Activated naive CD4-positive, alpha-beta T cell treated with anti-CD3 and anti-CD28 coated beads, Interleukin-2, amount 10 ng/mL, durations not matched to agents 7 days and 5 days (primary cell): Measurements from ENCODE around the gene USH2A.

ENCODE experiments used
- CTCF ChIA-PET: fragments of 350-600 bp; sonication (Branson Sonifier 250); formaldehyde crosslinking; loops from one replicate; lab custom pipeline; 2021; ENCODE audit warnings: antibody characterized with exemption; lab: Charles Lee
- DNase-seq: peaks from one replicate; pipeline ENCODE4 v3.0.0-alpha.2; 2020
- H3K27ac Mint-ChIP-seq: one replicate; pipeline ENCODE4 v1.8.0; 2021; ENCODE audit warnings: mild to moderate bottlenecking, moderate library complexity, mixed read lengths
- H3K27me3 Mint-ChIP-seq: one replicate; pipeline ENCODE4 v1.8.0; 2021; ENCODE audit warnings: mild to moderate bottlenecking, mixed read lengths
- H3K36me3 Mint-ChIP-seq: one replicate; pipeline ENCODE4 v1.8.0; 2021; ENCODE audit warnings: mixed read lengths
- H3K4me1 Mint-ChIP-seq: one replicate; pipeline ENCODE4 v1.8.0; 2021; ENCODE audit warnings: mixed read lengths
- H3K4me3 Mint-ChIP-seq: one replicate; pipeline ENCODE4 v1.8.0; 2021; ENCODE audit warnings: mild to moderate bottlenecking, moderate library complexity, mixed read lengths
- H3K9me3 Mint-ChIP-seq: one replicate; pipeline ENCODE4 v1.8.0; 2021; ENCODE audit warnings: mixed read lengths

Gene USH2A

GRCh38 chr1:215679231-215679630 is 744.0 kb downstream of the USH2A start:
- H3K27me3 Mint-ChIP-seq = no peaks in the 10 kb centered on the region
- H3K9me3 Mint-ChIP-seq = no peaks in the 10 kb centered on the region
- H3K4me1 Mint-ChIP-seq = no peaks in the 10 kb centered on the region
- H3K27ac Mint-ChIP-seq = no peak overlapping the region
- DNase-seq = no peak
- H3K36me3 Mint-ChIP-seq = no peaks in the 10 kb centered on the region
- CTCF ChIA-PET = no interaction called here
- no peak overlapping the region for H3K4me3 Mint-ChIP-seq

GRCh38 chr1:215677112-215677511 is 746.1 kb downstream of the USH2A start:
- H3K36me3 Mint-ChIP-seq = no peaks in the 10 kb centered on the region
- DNase-seq = no peak
- H3K27ac Mint-ChIP-seq = no peak overlapping the region
- no peaks in the 10 kb centered on the region for H3K27me3 Mint-ChIP-seq
- H3K4me1 Mint-ChIP-seq = no peaks in the 10 kb centered on the region
- no peaks in the 10 kb centered on the region for H3K9me3 Mint-ChIP-seq
- CTCF ChIA-PET = no interaction called here
- H3K4me3 Mint-ChIP-seq = no peak overlapping the region

- CTCF ChIA-PET = no interaction called here
- H3K9me3 Mint-ChIP-seq = no peaks in the 10 kb centered on the region
- no peak overlapping the region for H3K4me3 Mint-ChIP-seq
- DNase-seq = no peak
- no peak overlapping the region for H3K27ac Mint-ChIP-seq
- no peaks in the 10 kb centered on the region for H3K27me3 Mint-ChIP-seq
- no peaks in the 10 kb centered on the region for H3K4me1 Mint-ChIP-seq
- H3K36me3 Mint-ChIP-seq = no peaks in the 10 kb centered on the region
Observed at GRCh38 chr1:215673943-215674342, 749.3 kb downstream of the USH2A start.

- Mint-ChIP-seq H3K27me3 (no peaks in the 10 kb centered on the region), H3K36me3 (no peaks in the 10 kb centered on the region), H3K27ac (no peak overlapping the region), H3K9me3 (no peaks in the 10 kb centered on the region), H3K4me1 (no peaks in the 10 kb centered on the region), H3K4me3 (no peak overlapping the region)
- CTCF ChIA-PET = no interaction called here
- no peak for DNase-seq
Observed at GRCh38 chr1:215672482-215672881, 750.8 kb downstream of the USH2A start.

- H3K4me3 Mint-ChIP-seq = no peak overlapping the region
- CTCF ChIA-PET = no interaction called here
- no peaks in the 10 kb centered on the region for H3K4me1 Mint-ChIP-seq
- H3K27ac Mint-ChIP-seq = no peak overlapping the region
- DNase-seq = no peak
- H3K27me3 Mint-ChIP-seq = no peaks in the 10 kb centered on the region
- H3K9me3 Mint-ChIP-seq = no peaks in the 10 kb centered on the region
- no peaks in the 10 kb centered on the region for H3K36me3 Mint-ChIP-seq
Observed at GRCh38 chr1:215669806-215670491, 753.3 kb downstream of the USH2A start.

GRCh38 chr1:215667761-215668160 is 755.5 kb downstream of the USH2A start:
- DNase-seq = no peak
- Mint-ChIP-seq H3K36me3 (no peaks in the 10 kb centered on the region), H3K9me3 (no peaks in the 10 kb centered on the region), H3K4me1 (no peaks in the 10 kb centered on the region), H3K27ac (no peak overlapping the region), H3K4me3 (no peak overlapping the region), H3K27me3 (no peaks in the 10 kb centered on the region)
- CTCF ChIA-PET = no interaction called here

GRCh38 chr1:215665215-215665614 is 758.0 kb downstream of the USH2A start:
- no peaks in the 10 kb centered on the region for H3K9me3 Mint-ChIP-seq
- H3K4me1 Mint-ChIP-seq = no peaks in the 10 kb centered on the region
- no peaks in the 10 kb centered on the region for H3K27me3 Mint-ChIP-seq
- no peak overlapping the region for H3K27ac Mint-ChIP-seq
- H3K36me3 Mint-ChIP-seq = no peaks in the 10 kb centered on the region
- CTCF ChIA-PET = no interaction called here
- no peak for DNase-seq
- no peak overlapping the region for H3K4me3 Mint-ChIP-seq

GRCh38 chr1:215661033-215661432 is 762.2 kb downstream of the USH2A start:
- H3K27me3 Mint-ChIP-seq = no peaks in the 10 kb centered on the region
- H3K36me3 Mint-ChIP-seq = no peaks in the 10 kb centered on the region
- CTCF ChIA-PET = no interaction called here
- DNase-seq = no peak
- no peaks in the 10 kb centered on the region for H3K9me3 Mint-ChIP-seq
- no peak overlapping the region for H3K27ac Mint-ChIP-seq
- H3K4me3 Mint-ChIP-seq = no peak overlapping the region
- no peaks in the 10 kb centered on the region for H3K4me1 Mint-ChIP-seq

- no peak overlapping the region for H3K4me3 Mint-ChIP-seq
- DNase-seq = no peak
- H3K27me3 Mint-ChIP-seq = no peaks in the 10 kb centered on the region
- CTCF ChIA-PET = interaction anchor here (0.5 kb wide), 1 partner anchor 10 kb away, joined by 3 read pairs; no protein-coding TSS in a partner anchor
- no peaks in the 10 kb centered on the region for H3K9me3 Mint-ChIP-seq
- H3K27ac Mint-ChIP-seq = no peak overlapping the region
- no peaks in the 10 kb centered on the region for H3K36me3 Mint-ChIP-seq
- no peaks in the 10 kb centered on the region for H3K4me1 Mint-ChIP-seq
Observed at GRCh38 chr1:215660259-215660658, 763.0 kb downstream of the USH2A start.

GRCh38 chr1:215657047-215657446 is 766.2 kb downstream of the USH2A start:
- DNase-seq = no peak
- H3K9me3 Mint-ChIP-seq = no peaks in the 10 kb centered on the region
- no peak overlapping the region for H3K27ac Mint-ChIP-seq
- no peaks in the 10 kb centered on the region for H3K27me3 Mint-ChIP-seq
- H3K4me3 Mint-ChIP-seq = no peak overlapping the region
- H3K36me3 Mint-ChIP-seq = no peaks in the 10 kb centered on the region
- no peaks in the 10 kb centered on the region for H3K4me1 Mint-ChIP-seq
- CTCF ChIA-PET = no interaction called here

GRCh38 chr1:215652371-215652770 is 770.9 kb downstream of the USH2A start:
- Mint-ChIP-seq H3K36me3 (no peaks in the 10 kb centered on the region), H3K27ac (no peak overlapping the region), H3K4me3 (no peak overlapping the region), H3K9me3 (no peaks in the 10 kb centered on the region), H3K4me1 (no peaks in the 10 kb centered on the region), H3K27me3 (peaks cover 4% of the 10 kb centered on the region)
- DNase-seq = no peak
- CTCF ChIA-PET = no interaction called here

GRCh38 chr1:215651867-215652266 is 771.4 kb downstream of the USH2A start:
- H3K9me3 Mint-ChIP-seq = no peaks in the 10 kb centered on the region
- DNase-seq = no peak
- H3K27me3 Mint-ChIP-seq = peaks cover 4% of the 10 kb centered on the region
- no peaks in the 10 kb centered on the region for H3K4me1 Mint-ChIP-seq
- H3K27ac Mint-ChIP-seq = no peak overlapping the region
- CTCF ChIA-PET = no interaction called here
- H3K4me3 Mint-ChIP-seq = no peak overlapping the region
- H3K36me3 Mint-ChIP-seq = no peaks in the 10 kb centered on the region

GRCh38 chr1:215650446-215651149 is 772.6 kb downstream of the USH2A start:
- CTCF ChIA-PET = no interaction called here
- Mint-ChIP-seq H3K4me3 (no peak overlapping the region), H3K27ac (no peak overlapping the region), H3K9me3 (no peaks in the 10 kb centered on the region), H3K27me3 (peaks cover 4% of the 10 kb centered on the region), H3K36me3 (no peaks in the 10 kb centered on the region), H3K4me1 (no peaks in the 10 kb centered on the region)
- DNase-seq = no peak

- DNase-seq = no peak
- CTCF ChIA-PET = no interaction called here
- Mint-ChIP-seq H3K36me3 (no peaks in the 10 kb centered on the region), H3K27me3 (peaks cover 4% of the 10 kb centered on the region), H3K27ac (no peak overlapping the region), H3K9me3 (no peaks in the 10 kb centered on the region), H3K4me1 (no peaks in the 10 kb centered on the region), H3K4me3 (no peak overlapping the region)
Observed at GRCh38 chr1:215648957-215649356, 774.3 kb downstream of the USH2A start.

GRCh38 chr1:215647738-215648137 is 775.5 kb downstream of the USH2A start:
- Mint-ChIP-seq H3K9me3 (no peaks in the 10 kb centered on the region), H3K4me1 (no peaks in the 10 kb centered on the region), H3K27ac (no peak overlapping the region), H3K27me3 (peaks cover 4% of the 10 kb centered on the region), H3K4me3 (no peak overlapping the region), H3K36me3 (no peaks in the 10 kb centered on the region)
- CTCF ChIA-PET = no interaction called here
- no peak for DNase-seq
